Measurements from ENCODE around the gene ABI2.

The ABI2 gene

GRCh38 chr2:203480623-203481022 is 152.4 kb downstream of the ABI2 start:
- no peak for DNase-seq (ENCODE audit: low read depth)

- peak; percentile 11 for DNase-seq (ENCODE audit: low read depth)
Observed at GRCh38 chr2:203484266-203485112, 156.3 kb downstream of the ABI2 start.

DNA sequence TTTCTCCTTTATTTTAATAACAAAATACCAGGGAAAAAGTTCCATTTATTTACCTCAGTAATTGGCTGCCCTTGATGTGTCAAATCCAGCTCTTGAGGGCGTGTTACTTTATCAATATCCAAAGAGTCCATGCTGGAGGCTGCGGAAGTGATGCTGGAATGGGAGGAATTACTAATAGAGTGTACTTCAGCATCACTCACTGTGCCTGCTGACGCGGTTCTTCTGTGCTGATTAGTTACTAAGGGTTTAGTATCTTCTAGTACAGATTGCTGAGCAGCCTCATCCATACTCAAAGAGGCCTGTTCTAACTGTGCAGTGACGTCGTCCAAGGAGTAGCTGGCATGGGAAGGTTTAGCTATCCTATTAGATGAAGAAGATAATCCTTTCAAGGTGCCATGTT is 161.3 kb downstream of the ABI2 start:
- no peak for DNase-seq (ENCODE audit: low read depth)

GRCh38 chr2:203490391-203490790 is 162.2 kb downstream of the ABI2 start:
- no peak for DNase-seq (ENCODE audit: low read depth)

DNA sequence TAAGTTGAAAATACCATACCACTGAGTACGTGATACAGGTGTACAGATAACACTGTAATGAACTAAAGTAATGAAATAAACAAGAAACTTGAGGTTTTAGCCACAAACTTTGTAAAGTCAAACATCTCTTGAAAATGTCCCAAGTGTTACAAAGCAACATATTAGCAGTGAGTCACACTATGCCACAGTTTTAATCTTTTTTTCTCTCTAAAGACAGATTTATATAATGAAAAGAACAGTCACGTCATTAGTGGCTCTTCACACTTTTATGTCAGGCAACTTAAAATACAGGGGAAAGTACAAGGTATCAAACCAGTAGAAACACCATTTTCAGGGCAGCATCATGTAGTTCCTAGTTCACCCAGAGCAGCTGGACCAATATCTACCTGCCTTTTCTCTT is 164.8 kb downstream of the ABI2 start:
- no peak for DNase-seq (ENCODE audit: low read depth)
